Neural crest cell (in vitro differentiated cells): ENCODE measurements around the gene SCEL. TPM values are rescaled to one million over a fixed set of nuclear protein-coding genes. Genes with fewer than 3 reads are reported as not detected.

Experiments
- DNase-seq: peaks from one replicate; pipeline ENCODE4 v3.0.0; 2021; ENCODE audit warnings: low read depth, mixed read lengths, low spot score
- H3K27ac Mint-ChIP-seq: one replicate; pipeline ENCODE4 v1.8.0; 2021; ENCODE audit warnings: mild to moderate bottlenecking, mixed read lengths; ENCODE audit not compliant: unreplicated experiment
- H3K27me3 Mint-ChIP-seq: 2 replicates; pipeline ENCODE4 v1.8.0; 2021; ENCODE audit warnings: low read depth, mild to moderate bottlenecking, mixed read lengths
- H3K36me3 Mint-ChIP-seq: 2 replicates; pipeline ENCODE4 v1.8.0; 2021; ENCODE audit warnings: low read depth, mild to moderate bottlenecking, mixed read lengths
- H3K4me1 Mint-ChIP-seq: 2 replicates; pipeline ENCODE4 v1.8.0; 2021; ENCODE audit warnings: mixed read lengths
- H3K4me3 Mint-ChIP-seq: one replicate; pipeline ENCODE4 v1.8.0; 2021; ENCODE audit warnings: mild to moderate bottlenecking, mixed read lengths
- H3K9me3 Mint-ChIP-seq: 2 replicates; pipeline ENCODE4 v1.8.0; 2021; ENCODE audit warnings: mixed read lengths
- total RNA-seq: library from RNA; stranded (reverse); gene quantifications from 2 replicates; pipeline ENCODE4 v1.2.1, GENCODE V29; 2021
- TF ChIP-seq, protein P1 (sequence below): fragments of 200-600 bp; sonication (generic); conservative IDR thresholded peaks from 2 replicates; pipeline ENCODE4 v1.5.0; 2021; ENCODE audit warnings: antibody characterized with exemption, mild to moderate bottlenecking

The SCEL gene
- total RNA-seq, 1 donor from 2014 or later, result not detected

DNA sequence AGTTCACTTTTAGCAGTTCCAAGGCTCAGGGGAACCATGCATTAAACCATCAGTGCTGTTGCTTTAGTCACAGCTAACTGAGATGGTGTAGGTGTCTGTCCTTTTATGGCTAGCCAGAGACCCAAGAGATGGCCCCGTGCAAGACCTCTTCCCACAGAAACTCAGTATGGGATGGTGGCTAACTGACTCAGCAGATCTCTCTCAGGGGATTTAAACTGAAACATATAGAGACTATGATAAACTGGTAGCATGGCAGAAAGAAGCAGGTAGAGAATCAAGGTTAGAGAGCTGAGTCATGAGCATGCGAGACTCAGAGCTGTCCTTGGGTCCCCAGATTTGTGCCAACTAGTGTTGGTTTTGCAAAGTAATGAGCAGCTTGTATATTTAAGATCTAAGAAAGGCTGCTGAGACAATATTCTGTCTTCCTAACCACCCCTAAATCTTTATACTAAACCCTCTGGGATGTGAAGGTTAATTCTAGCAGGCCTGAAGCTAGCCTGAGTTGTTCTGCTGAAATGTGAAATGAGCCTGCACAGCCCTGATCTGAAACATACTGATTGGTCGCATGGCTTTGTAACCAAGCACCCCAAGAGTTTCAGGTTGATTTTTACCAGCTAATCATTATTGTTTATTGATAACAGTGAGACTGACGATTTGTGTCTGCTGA lies 6.5 kb upstream of the SCEL start:
- H3K27me3 Mint-ChIP-seq, result no peaks in the 10 kb centered on the region
- no peak overlapping the region for H3K4me3 Mint-ChIP-seq
- no peaks in the 10 kb centered on the region for H3K9me3 Mint-ChIP-seq
- TF ChIP-seq, protein P1, sequence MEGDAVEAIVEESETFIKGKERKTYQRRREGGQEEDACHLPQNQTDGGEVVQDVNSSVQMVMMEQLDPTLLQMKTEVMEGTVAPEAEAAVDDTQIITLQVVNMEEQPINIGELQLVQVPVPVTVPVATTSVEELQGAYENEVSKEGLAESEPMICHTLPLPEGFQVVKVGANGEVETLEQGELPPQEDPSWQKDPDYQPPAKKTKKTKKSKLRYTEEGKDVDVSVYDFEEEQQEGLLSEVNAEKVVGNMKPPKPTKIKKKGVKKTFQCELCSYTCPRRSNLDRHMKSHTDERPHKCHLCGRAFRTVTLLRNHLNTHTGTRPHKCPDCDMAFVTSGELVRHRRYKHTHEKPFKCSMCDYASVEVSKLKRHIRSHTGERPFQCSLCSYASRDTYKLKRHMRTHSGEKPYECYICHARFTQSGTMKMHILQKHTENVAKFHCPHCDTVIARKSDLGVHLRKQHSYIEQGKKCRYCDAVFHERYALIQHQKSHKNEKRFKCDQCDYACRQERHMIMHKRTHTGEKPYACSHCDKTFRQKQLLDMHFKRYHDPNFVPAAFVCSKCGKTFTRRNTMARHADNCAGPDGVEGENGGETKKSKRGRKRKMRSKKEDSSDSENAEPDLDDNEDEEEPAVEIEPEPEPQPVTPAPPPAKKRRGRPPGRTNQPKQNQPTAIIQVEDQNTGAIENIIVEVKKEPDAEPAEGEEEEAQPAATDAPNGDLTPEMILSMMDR, result no peak
- no peak for DNase-seq
- H3K4me1 Mint-ChIP-seq, result no peaks in the 10 kb centered on the region
- no peaks in the 10 kb centered on the region for H3K36me3 Mint-ChIP-seq
- H3K27ac Mint-ChIP-seq, result no peak overlapping the region

DNA sequence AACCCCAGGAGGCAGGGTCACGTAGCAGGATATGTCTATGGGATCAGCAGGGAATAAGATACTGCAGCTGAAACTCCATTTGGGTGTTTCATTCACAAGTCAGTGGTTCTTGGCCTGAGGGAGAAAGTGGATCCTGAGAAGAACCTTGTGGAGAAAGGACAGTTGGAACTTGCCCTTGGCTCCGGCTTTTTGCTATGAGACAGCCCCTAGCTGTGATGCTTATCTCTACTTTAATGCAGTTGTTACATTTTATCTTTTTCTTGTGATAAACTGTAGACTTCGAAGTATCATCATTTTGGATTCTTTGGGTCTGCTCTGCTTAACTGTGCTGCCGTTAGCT lies 6.0 kb upstream of the SCEL start:
- Mint-ChIP-seq H3K4me1 (no peaks in the 10 kb centered on the region), H3K27me3 (no peaks in the 10 kb centered on the region), H3K36me3 (no peaks in the 10 kb centered on the region), H3K27ac (no peak overlapping the region), H3K9me3 (no peaks in the 10 kb centered on the region), H3K4me3 (no peak overlapping the region)
- DNase-seq, result no peak
- TF ChIP-seq, protein P1, result no peak

DNA sequence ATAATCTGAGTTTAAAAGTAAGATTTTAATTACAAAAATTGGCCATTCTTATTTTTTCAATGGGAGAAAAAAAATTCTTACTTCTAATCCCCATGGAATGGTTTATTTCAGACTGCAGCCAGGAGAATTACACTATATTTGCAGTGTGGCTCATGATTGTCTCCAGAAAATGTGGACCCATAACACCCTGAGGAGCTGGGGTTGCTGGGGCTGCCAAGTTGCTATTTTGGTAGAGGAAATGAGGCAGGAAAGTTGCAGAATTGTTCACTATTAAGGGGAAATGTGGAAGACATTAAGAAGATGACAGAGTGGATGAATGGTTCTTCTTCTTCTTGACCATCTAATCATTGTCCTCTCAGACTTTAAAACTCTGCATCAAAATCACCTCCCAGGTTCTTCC lies 4.6 kb upstream of the SCEL start:
- no peaks in the 10 kb centered on the region for H3K27me3 Mint-ChIP-seq
- no peak overlapping the region for H3K4me3 Mint-ChIP-seq
- H3K9me3 Mint-ChIP-seq, result no peaks in the 10 kb centered on the region
- TF ChIP-seq, protein P1, result no peak
- H3K4me1 Mint-ChIP-seq, result no peaks in the 10 kb centered on the region
- H3K27ac Mint-ChIP-seq, result no peak overlapping the region
- H3K36me3 Mint-ChIP-seq, result no peaks in the 10 kb centered on the region
- no peak for DNase-seq

DNA sequence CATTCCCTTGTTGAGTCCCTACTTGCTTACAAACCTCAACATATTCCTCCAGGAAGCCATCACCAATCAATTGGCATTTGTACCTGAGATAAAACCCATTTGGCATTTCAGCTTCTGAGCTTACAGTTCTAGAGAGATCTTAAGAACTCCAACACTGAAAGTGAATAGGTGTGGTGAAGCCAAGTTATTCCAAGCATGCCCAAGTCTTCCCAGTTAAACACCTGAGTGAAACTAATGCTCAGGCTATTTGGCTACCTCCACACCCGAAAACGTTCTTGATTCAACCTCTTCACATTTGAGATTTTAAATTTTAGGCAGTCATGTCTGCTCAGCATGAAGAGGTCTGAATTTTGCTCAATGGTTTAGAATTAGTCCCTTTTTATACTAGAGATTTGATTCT lies 2.5 kb upstream of the SCEL start:
- TF ChIP-seq, protein P1, result no peak
- H3K27ac Mint-ChIP-seq, result no peak overlapping the region

DNA sequence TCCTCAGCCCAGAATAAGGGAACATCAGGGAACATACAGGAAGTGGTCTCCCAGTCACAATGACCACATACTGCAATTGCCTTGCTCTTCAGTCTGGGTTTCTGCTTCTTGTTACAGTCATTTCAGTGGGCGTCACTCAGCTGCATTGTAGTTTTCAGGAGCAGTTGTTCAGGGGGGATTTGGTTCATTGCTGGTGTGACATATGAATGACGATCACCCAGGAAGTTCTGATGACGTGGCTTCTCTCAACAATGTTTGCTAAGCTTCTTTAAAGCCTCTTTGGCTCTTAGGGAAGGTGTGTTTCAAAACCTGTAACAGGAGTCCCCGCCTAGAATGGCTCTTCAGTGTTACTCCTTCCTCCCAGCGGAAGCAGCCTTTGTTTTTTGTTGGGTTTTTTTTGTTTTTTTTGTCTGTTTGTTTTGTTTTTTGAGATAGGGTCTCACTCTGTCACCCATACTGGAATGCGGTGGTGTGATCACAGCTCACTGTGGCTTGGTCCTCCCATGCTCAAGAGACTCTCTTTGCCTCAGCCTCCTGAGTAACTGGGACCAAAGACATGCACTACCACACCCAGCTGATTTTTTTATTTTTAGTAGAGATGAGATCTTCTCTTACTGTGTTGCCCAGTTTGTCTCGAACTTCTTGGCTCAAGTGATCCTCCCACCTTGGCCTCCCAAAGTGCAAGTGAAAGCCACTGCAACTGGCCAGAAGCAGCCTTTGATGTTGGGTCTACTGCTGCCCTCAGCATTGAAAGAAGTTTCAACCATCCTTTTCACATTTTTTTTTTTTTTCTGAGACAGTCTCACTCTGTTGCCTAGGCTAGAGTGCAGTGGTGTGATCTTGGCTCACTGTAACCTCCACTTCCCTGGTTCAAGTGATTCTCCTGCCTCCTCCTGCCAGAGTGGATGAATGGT lies 1.4 kb upstream of the SCEL start:
- TF ChIP-seq, protein P1, result no peak
- no peaks in the 10 kb centered on the region for H3K4me1 Mint-ChIP-seq
- no peak for DNase-seq
- H3K36me3 Mint-ChIP-seq, result no peaks in the 10 kb centered on the region
- H3K4me3 Mint-ChIP-seq, result no peak overlapping the region
- peak overlapping the region; percentile 7 for H3K27ac Mint-ChIP-seq
- no peaks in the 10 kb centered on the region for H3K9me3 Mint-ChIP-seq
- no peaks in the 10 kb centered on the region for H3K27me3 Mint-ChIP-seq

More for the DNA sequence above, 2.5 kb upstream of the SCEL start:
- no peaks in the 10 kb centered on the region for H3K27me3 Mint-ChIP-seq
- H3K4me3 Mint-ChIP-seq, result no peak overlapping the region
- H3K9me3 Mint-ChIP-seq, result no peaks in the 10 kb centered on the region
- DNase-seq, result no peak
- no peaks in the 10 kb centered on the region for H3K36me3 Mint-ChIP-seq
- H3K4me1 Mint-ChIP-seq, result no peaks in the 10 kb centered on the region
